ENCODE data around the gene GRK1.

- TF ChIP-seq POLR2AphosphoS5 (IDR thresholded peaks at IDR 0.05) (no peak), CTCF (IDR thresholded peaks at IDR 0.05) (no peak)
Measured at GRCh38 chr13:113644800-113645199, 22.2 kb upstream of the GRK1 start.

Data from breast epithelium (tissue), 3 donors.